Tibial artery (tissue), 4 donors: ENCODE results near the gene JADE2.
"Not testable (repeated sequence)": the region's sequence is repeated elsewhere in the genome, so short reads cannot be mapped to it uniquely, and the experiment has no call there.

Experiments used
- DNase-seq, 2 donors: peaks; one replicate each; pipeline ENCODE4 v3.0.0-alpha.2; 2019
- H3K27ac ChIP-seq, 2 donors: fragments of 200-600 bp; sonication (generic) in 1 of 2; 1 replicate in 1 of 2; 2 replicates in 1 of 2; pipeline ENCODE4 v1.5.1; 2018 to 2019; ENCODE audit warnings: mild to moderate bottlenecking in 1 of 2
- H3K27me3 ChIP-seq, 2 donors: fragments of 200-600 bp; sonication (generic) in 1 of 2; one replicate each; pipeline versions ENCODE4 v1.5.1 to v1.6.0; 2016 to 2019
- H3K36me3 ChIP-seq, 3 donors: fragments of 200-600 bp; sonication (generic) in 2 of 3; one replicate each; pipeline ENCODE4 v1.5.1; 2016 to 2019; ENCODE audit warnings: mild to moderate bottlenecking in 2 of 3
- H3K4me1 ChIP-seq, 4 donors: fragments of 200-600 bp; sonication (generic) in 2 of 4; 1 replicate in 3 of 4; 2 replicates in 1 of 4; pipeline ENCODE4 v1.5.1; 2016 to 2019
- H3K4me3 ChIP-seq, 2 donors: fragments of 200-600 bp; sonication (generic) in 1 of 2; 1 replicate in 1 of 2; 2 replicates in 1 of 2; pipeline ENCODE4 v1.5.1; 2018 to 2019; ENCODE audit warnings: mild to moderate bottlenecking in 2 of 2
- H3K9me3 ChIP-seq, 3 donors: fragments of 200-600 bp; sonication (generic) in 1 of 3; one replicate each; pipeline ENCODE4 v1.5.1; 2016 to 2019
- intact Hi-C: fragments of 100-400 bp; cut with DNase I; formaldehyde crosslinking; loops from one replicate; pipeline ENCODE4 v1.15.0; 2023; ENCODE audit warnings: low total_unique reads
- TF ChIP-seq, protein P1 (sequence below), 2 experiments: fragments of 200-600 bp in 1 of 2; fragments of 450-650 bp in 1 of 2; IDR thresholded peaks; one replicate each; pipeline ENCODE4 v1.5.1; 2017 to 2019; ENCODE audit warnings: antibody characterized with exemption in 2 of 2, mild to moderate bottlenecking in 1 of 2, moderate library complexity in 1 of 2

Gene JADE2

DNA sequence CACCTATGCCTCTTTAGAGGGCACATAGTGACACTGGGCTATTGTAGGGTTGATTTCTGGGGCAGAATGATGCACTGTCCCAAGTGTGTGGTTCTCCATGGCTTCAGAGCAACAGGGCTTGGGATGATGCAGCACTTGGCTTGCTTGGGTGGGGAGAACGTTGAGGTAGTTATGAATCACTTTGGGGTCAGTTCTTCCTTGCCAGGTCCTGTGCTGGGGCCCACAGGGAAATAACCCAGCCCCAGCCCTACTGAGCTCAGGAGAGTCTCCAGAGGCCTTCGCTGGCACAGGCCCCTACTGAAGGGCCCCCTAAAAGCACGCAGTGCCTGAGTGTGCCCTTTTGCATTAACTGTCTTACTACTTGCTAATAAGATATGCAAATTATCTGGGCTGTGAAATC, 24.2 kb downstream of the JADE2 start:
- peaks cover 12 to 99% (median 72%) of the 10 kb centered on the region in 4 donors for H3K4me1 ChIP-seq
- H3K9me3 ChIP-seq = no peaks in the 10 kb centered on the region
- no peaks in the 10 kb centered on the region for H3K27me3 ChIP-seq
- H3K27ac ChIP-seq = peak overlapping the region in 1 of 2 donors; percentile 7
- no peak overlapping the region for H3K4me3 ChIP-seq
- intact Hi-C loops = no loop called here
- TF ChIP-seq, protein P1, sequence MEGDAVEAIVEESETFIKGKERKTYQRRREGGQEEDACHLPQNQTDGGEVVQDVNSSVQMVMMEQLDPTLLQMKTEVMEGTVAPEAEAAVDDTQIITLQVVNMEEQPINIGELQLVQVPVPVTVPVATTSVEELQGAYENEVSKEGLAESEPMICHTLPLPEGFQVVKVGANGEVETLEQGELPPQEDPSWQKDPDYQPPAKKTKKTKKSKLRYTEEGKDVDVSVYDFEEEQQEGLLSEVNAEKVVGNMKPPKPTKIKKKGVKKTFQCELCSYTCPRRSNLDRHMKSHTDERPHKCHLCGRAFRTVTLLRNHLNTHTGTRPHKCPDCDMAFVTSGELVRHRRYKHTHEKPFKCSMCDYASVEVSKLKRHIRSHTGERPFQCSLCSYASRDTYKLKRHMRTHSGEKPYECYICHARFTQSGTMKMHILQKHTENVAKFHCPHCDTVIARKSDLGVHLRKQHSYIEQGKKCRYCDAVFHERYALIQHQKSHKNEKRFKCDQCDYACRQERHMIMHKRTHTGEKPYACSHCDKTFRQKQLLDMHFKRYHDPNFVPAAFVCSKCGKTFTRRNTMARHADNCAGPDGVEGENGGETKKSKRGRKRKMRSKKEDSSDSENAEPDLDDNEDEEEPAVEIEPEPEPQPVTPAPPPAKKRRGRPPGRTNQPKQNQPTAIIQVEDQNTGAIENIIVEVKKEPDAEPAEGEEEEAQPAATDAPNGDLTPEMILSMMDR (IDR thresholded peaks at IDR 0.05) = no peak
- H3K36me3 ChIP-seq = peaks cover 5 to 82% (median 55%) of the 10 kb centered on the region in 3 donors
- no peak for DNase-seq

DNA sequence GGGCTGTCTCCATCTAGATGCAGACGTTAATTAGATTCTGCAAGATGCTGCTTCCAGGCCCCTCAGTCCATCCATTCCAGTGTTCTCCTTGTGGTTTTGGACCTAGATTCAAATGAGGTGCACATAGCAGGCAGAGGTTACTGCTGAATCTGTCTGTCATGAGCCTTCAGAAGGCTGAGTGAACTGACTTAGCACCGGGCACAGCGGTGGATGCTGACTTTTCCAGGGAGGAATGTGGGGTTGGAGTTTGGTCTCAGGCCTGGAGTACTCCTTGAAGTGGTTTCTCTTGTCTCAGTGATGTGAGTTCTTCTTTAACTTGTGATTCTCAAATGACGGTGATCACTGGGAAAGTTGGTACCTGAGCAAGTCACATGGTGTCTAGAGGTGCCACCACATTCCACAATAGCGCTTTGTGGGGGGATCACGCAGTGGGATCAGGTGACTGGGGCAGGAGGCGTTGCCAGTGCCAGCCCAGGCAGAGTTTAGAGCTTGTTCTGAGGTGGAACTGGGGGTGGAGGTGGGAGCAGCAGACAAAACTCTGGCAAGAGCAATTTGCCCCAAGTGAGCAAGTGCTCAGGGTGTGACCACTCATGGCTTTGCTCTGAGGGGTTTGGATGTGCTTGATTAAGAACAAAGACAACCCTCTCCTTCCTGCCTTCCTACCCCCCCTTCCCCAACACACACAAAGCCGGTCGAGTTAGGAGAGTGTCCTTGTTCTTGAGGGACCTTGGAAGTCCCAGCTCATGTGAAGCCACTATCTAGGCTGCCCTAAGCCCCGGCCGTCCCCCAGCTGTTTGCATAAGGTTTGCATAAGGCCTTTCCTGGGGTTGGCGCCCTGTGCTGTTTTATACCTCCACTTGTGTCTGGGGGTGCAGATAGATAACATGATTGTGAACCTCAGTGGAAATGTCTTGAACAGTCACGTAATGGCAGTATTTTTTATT, 25.1 kb downstream of the JADE2 start:
- H3K36me3 ChIP-seq = peaks cover 5 to 89% (median 55%) of the 10 kb centered on the region in 3 donors
- intact Hi-C loops = no loop called here
- TF ChIP-seq, protein P1 (IDR thresholded peaks at IDR 0.05) = no peak
- H3K27ac ChIP-seq = peak overlapping the region in 1 of 2 donors; percentile 83
- H3K4me3 ChIP-seq = no peak overlapping the region
- H3K4me1 ChIP-seq = peaks cover 8 to 99% (median 73%) of the 10 kb centered on the region in 4 donors
- no peaks in the 10 kb centered on the region for H3K27me3 ChIP-seq
- H3K9me3 ChIP-seq = no peaks in the 10 kb centered on the region
- DNase-seq = no peak

GRCh38 chr5:134551901-134552300, 26.4 kb downstream of the JADE2 start:
- no peaks in the 10 kb centered on the region for H3K27me3 ChIP-seq
- TF ChIP-seq, protein P1 (IDR thresholded peaks at IDR 0.05) = no peak
- H3K27ac ChIP-seq = peak overlapping the region; percentile 65 to 83
- peaks cover 8 to 94% (median 66%) of the 10 kb centered on the region in 4 donors for H3K4me1 ChIP-seq
- H3K4me3 ChIP-seq = no peak overlapping the region
- no peak for DNase-seq
- intact Hi-C loops = no loop called here
- no peaks in the 10 kb centered on the region for H3K9me3 ChIP-seq
- H3K36me3 ChIP-seq = peaks cover 5 to 86% (median 41%) of the 10 kb centered on the region in 3 donors

- H3K9me3 ChIP-seq = no peaks in the 10 kb centered on the region
- intact Hi-C loops = no loop called here
- H3K36me3 ChIP-seq = peaks cover 5 to 82% (median 40%) of the 10 kb centered on the region in 3 donors
- no peak overlapping the region for H3K4me3 ChIP-seq
- H3K27me3 ChIP-seq = no peaks in the 10 kb centered on the region
- DNase-seq = peak; percentile 81 to 93
- TF ChIP-seq, protein P1 (IDR thresholded peaks at IDR 0.05) = no peak
- H3K27ac ChIP-seq = peak overlapping the region; percentile 65 to 83
- H3K4me1 ChIP-seq = peaks cover 8 to 90% (median 62%) of the 10 kb centered on the region in 4 donors
Measured at GRCh38 chr5:134552301-134552700, 26.8 kb downstream of the JADE2 start.

DNA sequence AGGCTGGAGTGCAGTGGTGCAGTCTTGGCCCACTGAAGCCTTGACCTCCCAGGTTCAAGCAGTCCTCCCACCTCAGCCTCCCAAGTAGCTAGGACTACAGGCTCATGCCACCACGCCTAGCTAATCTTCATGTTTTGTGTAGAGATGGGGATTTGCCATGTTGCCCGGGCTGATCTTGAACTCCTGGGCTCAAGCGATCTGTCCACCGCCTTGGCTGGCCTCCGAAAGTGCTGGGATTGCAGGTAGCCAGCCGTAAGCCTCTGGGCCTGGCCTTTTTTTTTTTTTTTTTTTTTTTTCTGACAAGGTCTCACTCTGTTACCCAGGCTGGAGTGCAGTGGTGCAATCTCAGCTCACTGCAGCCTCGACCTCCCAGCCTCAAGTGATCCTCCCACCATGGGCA, 27.2 kb downstream of the JADE2 start:
- H3K4me3 ChIP-seq, intact Hi-C loops, H3K27me3 ChIP-seq, H3K9me3 ChIP-seq, DNase-seq: not testable (repeated sequence)
- Histone ChIP-seq H3K36me3 (peaks cover 5 to 78% (median 38%) of the 10 kb centered on the region in 3 donors), H3K4me1 (peaks cover 8 to 85% (median 58%) of the 10 kb centered on the region in 4 donors), H3K27ac (peak overlapping the region in 1 of 2 donors; percentile 83)

GRCh38 chr5:134553821-134554267, 28.4 kb downstream of the JADE2 start:
- H3K27me3 ChIP-seq = no peaks in the 10 kb centered on the region
- intact Hi-C loops = no loop called here
- TF ChIP-seq, protein P1 (IDR thresholded peaks at IDR 0.05) = no peak
- peaks cover 8 to 74% (median 49%) of the 10 kb centered on the region in 4 donors for H3K4me1 ChIP-seq
- no peaks in the 10 kb centered on the region for H3K9me3 ChIP-seq
- DNase-seq = no peak
- H3K4me3 ChIP-seq = no peak overlapping the region
- H3K27ac ChIP-seq = peak overlapping the region; percentile 69 to 83
- H3K36me3 ChIP-seq = peaks cover 0 to 72% (median 32%) of the 10 kb centered on the region in 3 donors
